Measurements from ENCODE around the gene PHF3.

The PHF3 gene

GRCh38 chr6:63675138-63675537 is 39.5 kb downstream of the PHF3 start:
- Histone ChIP-seq H3K4me1 (ENCODE audit: insufficient read depth, low read length) (peaks cover 26% of the 10 kb centered on the region; the same call in 1 of the 2 replicates), H3K36me3 (ENCODE audit: insufficient read depth, low read depth, low read length) (peaks cover 7% of the 10 kb centered on the region), H3K27ac (ENCODE audit: low read length) (no peak overlapping the region), H3K27me3 (ENCODE audit: insufficient read depth, low read length) (no peaks in the 10 kb centered on the region), H3K4me3 (ENCODE audit: low read length) (no peak overlapping the region), H3K9ac (ENCODE audit: low read depth, low read length) (no peak overlapping the region), H3K9me3 (ENCODE audit: insufficient read depth, low read depth, low read length) (no peaks in the 10 kb centered on the region)

- no peaks in the 10 kb centered on the region for H3K27me3 ChIP-seq (ENCODE audit: insufficient read depth, low read length)
- no peak overlapping the region for H3K4me3 ChIP-seq (ENCODE audit: low read length)
- peaks cover 11% of the 10 kb centered on the region for H3K36me3 ChIP-seq (ENCODE audit: insufficient read depth, low read depth, low read length)
- no peak overlapping the region for H3K27ac ChIP-seq (ENCODE audit: low read length)
- H3K4me1 ChIP-seq (ENCODE audit: insufficient read depth, low read length): peaks cover 26% of the 10 kb centered on the region; the same call in 1 of the 2 replicates
- no peak overlapping the region for H3K9ac ChIP-seq (ENCODE audit: low read depth, low read length)
- no peaks in the 10 kb centered on the region for H3K9me3 ChIP-seq (ENCODE audit: insufficient read depth, low read depth, low read length)
These were observed 41.0 kb downstream of the PHF3 start for GRCh38 chr6:63676412-63677114.

DNA sequence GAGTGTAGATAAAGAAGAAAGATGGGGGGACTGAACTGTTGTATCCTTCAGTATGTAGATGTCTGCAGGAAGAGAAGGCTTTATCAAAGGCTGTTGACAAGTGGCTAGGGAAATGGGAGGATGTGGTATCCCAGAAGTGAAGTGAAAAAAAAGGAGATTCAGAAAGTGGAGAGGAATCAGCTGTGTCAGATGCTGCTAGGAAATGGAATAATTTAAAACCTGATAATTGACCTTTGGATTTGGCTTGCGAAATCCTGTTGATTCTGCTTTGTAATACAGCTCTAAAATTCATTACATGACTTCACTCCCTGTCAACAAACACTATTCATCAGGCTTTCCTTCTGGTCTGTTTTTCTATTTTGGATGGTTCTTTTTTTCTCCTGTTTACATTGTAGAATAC is 41.7 kb downstream of the PHF3 start:
- Histone ChIP-seq H3K27ac (ENCODE audit: low read length) (no peak overlapping the region), H3K4me3 (ENCODE audit: low read length) (no peak overlapping the region), H3K4me1 (ENCODE audit: insufficient read depth, low read length) (peaks cover 26% of the 10 kb centered on the region; the same call in 1 of the 2 replicates), H3K36me3 (ENCODE audit: insufficient read depth, low read depth, low read length) (peaks cover 19% of the 10 kb centered on the region), H3K27me3 (ENCODE audit: insufficient read depth, low read length) (no peaks in the 10 kb centered on the region), H3K9me3 (ENCODE audit: insufficient read depth, low read depth, low read length) (no peaks in the 10 kb centered on the region), H3K9ac (ENCODE audit: low read depth, low read length) (no peak overlapping the region)

DNA sequence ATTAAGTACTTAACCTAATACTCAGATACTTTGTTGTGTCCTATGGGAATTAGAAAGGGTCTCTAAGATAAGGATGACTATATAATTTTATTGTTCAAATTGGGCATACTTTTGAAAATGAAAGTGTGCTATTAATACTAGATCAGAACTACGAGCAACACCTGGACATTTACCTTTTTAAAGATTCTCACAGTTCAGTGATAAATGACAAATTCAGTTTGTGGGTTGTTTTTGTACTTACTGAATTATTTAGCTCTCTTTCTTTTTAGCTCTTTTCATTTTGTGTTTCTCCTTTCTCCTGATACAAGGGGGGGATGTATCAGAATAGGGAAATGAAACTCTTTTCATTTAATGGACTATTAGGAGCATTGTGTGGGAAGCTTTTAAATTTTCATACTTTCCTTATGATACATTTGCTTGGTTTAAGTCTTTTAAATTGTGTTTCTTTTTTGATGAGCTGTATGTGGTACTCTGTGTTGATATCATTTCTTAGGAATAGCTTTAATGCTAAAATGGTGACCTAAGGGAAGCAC is 47.5 kb downstream of the PHF3 start:
- Histone ChIP-seq H3K27me3 (ENCODE audit: insufficient read depth, low read length) (no peaks in the 10 kb centered on the region), H3K9ac (ENCODE audit: low read depth, low read length) (no peak overlapping the region), H3K4me3 (ENCODE audit: low read length) (no peak overlapping the region), H3K36me3 (ENCODE audit: insufficient read depth, low read depth, low read length) (peaks cover 53% of the 10 kb centered on the region), H3K4me1 (ENCODE audit: insufficient read depth, low read length) (no peaks in the 10 kb centered on the region), H3K27ac (ENCODE audit: low read length) (no peak overlapping the region), H3K9me3 (ENCODE audit: insufficient read depth, low read depth, low read length) (no peaks in the 10 kb centered on the region)

DNA sequence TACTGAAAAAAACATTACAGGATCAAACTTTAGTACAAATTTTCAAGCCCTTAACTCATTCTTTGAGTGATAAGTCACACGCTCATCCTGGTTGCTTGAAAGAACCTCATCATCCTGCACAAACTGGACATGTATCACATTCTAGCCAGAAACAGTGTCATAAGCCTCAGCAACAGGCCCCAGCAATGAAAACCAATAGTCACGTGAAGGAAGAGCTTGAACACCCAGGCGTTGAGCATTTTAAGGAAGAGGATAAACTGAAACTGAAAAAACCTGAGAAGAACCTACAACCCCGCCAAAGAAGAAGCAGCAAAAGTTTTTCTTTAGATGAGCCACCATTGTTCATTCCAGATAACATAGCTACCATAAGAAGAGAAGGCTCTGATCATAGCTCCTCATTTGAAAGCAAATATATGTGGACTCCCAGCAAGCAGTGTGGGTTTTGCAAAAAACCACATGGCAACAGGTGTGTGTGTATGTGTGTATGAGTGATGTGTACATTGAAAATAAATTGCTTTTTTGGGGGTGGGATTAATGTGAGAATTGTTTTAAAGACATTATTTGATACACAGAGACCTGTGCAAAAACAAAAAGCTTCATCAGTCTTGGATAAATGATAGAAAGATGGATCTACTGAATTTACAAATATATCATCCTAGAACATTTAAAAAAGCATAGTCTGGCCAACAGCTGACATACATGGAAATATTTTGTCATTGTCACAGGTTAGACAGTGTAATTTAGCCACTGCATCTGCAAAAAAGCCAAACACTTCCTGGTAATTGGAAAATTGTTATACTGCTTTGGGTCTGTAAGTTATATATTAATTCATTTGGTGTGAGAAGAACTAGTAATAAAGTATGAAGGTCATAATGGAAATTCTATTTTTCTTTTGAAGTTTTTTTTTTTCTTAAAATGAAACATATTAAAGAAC is 50.1 kb downstream of the PHF3 start:
- peaks cover 42% of the 10 kb centered on the region for H3K36me3 ChIP-seq (ENCODE audit: insufficient read depth, low read depth, low read length)
- H3K4me3 ChIP-seq (ENCODE audit: low read length): no peak overlapping the region
- H3K9ac ChIP-seq (ENCODE audit: low read depth, low read length): no peak overlapping the region
- no peaks in the 10 kb centered on the region for H3K4me1 ChIP-seq (ENCODE audit: insufficient read depth, low read length)
- H3K27ac ChIP-seq (ENCODE audit: low read length): no peak overlapping the region
- H3K9me3 ChIP-seq (ENCODE audit: insufficient read depth, low read depth, low read length): no peaks in the 10 kb centered on the region
- H3K27me3 ChIP-seq (ENCODE audit: insufficient read depth, low read length): no peaks in the 10 kb centered on the region

DNA sequence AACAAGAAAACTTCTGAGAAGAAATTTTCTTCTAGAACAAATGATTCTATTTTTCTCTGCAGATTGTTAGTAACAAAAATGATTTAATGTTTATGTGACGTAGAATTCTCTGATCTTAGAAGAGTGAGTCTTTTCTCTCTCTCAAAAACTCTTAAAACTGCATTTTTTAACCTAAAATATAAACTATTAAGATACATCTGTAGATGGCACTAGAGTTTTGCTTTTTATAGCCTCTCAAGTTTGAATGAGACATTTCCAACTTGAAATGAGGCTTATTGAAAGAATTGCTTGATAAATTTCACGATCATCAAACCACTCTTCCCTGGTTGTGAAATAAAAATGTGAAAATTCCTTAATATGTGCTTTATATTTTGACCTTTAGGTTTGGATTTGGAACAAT is 53.8 kb downstream of the PHF3 start:
- Histone ChIP-seq H3K4me1 (ENCODE audit: insufficient read depth, low read length) (no peaks in the 10 kb centered on the region), H3K4me3 (ENCODE audit: low read length) (no peak overlapping the region), H3K27me3 (ENCODE audit: insufficient read depth, low read length) (no peaks in the 10 kb centered on the region), H3K27ac (ENCODE audit: low read length) (no peak overlapping the region), H3K9me3 (ENCODE audit: insufficient read depth, low read depth, low read length) (no peaks in the 10 kb centered on the region), H3K9ac (ENCODE audit: low read depth, low read length) (no peak overlapping the region), H3K36me3 (ENCODE audit: insufficient read depth, low read depth, low read length) (peaks cover 34% of the 10 kb centered on the region)

- Histone ChIP-seq H3K36me3 (ENCODE audit: insufficient read depth, low read depth, low read length) (peaks cover 32% of the 10 kb centered on the region), H3K4me1 (ENCODE audit: insufficient read depth, low read length) (no peaks in the 10 kb centered on the region), H3K27ac (ENCODE audit: low read length) (no peak overlapping the region), H3K9ac (ENCODE audit: low read depth, low read length) (no peak overlapping the region), H3K9me3 (ENCODE audit: insufficient read depth, low read depth, low read length) (no peaks in the 10 kb centered on the region), H3K27me3 (ENCODE audit: insufficient read depth, low read length) (no peaks in the 10 kb centered on the region), H3K4me3 (ENCODE audit: low read length) (no peak overlapping the region)
These were observed 54.6 kb downstream of the PHF3 start for GRCh38 chr6:63690221-63690620.

GRCh38 chr6:63705707-63706106 is 70.1 kb downstream of the PHF3 start:
- Histone ChIP-seq H3K36me3 (ENCODE audit: insufficient read depth, low read depth, low read length) (peaks cover 97% of the 10 kb centered on the region), H3K4me1 (ENCODE audit: insufficient read depth, low read length) (no peaks in the 10 kb centered on the region), H3K9me3 (ENCODE audit: insufficient read depth, low read depth, low read length) (no peaks in the 10 kb centered on the region), H3K9ac (ENCODE audit: low read depth, low read length) (no peak overlapping the region), H3K4me3 (ENCODE audit: low read length) (no peak overlapping the region), H3K27ac (ENCODE audit: low read length) (no peak overlapping the region), H3K27me3 (ENCODE audit: insufficient read depth, low read length) (no peaks in the 10 kb centered on the region)

DNA sequence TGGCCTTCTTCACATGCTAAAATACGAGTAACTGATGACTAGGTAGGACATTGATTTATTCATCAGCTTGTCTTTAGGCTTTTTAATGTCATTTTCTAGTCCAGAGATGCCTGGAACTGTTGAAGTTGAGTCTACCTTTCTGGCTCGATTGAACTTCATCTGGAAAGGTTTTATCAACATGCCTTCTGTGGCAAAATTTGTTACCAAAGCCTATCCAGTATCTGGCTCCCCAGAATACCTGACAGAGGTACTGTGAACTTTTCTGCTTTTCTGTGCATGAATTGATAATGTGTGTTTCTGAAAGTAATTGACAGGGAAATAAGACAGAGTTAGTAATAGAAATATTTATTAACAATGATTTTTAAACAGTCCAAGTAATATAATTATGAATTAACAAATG is 71.0 kb downstream of the PHF3 start:
- H3K36me3 ChIP-seq (ENCODE audit: insufficient read depth, low read depth, low read length): peaks cover 97% of the 10 kb centered on the region

GRCh38 chr6:63708631-63709030 is 73.0 kb downstream of the PHF3 start:
- Histone ChIP-seq H3K9ac (ENCODE audit: low read depth, low read length) (no peak overlapping the region), H3K4me1 (ENCODE audit: insufficient read depth, low read length) (no peaks in the 10 kb centered on the region), H3K36me3 (ENCODE audit: insufficient read depth, low read depth, low read length) (peaks cover 98% of the 10 kb centered on the region), H3K9me3 (ENCODE audit: insufficient read depth, low read depth, low read length) (no peaks in the 10 kb centered on the region), H3K27ac (ENCODE audit: low read length) (no peak overlapping the region), H3K27me3 (ENCODE audit: insufficient read depth, low read length) (no peaks in the 10 kb centered on the region), H3K4me3 (ENCODE audit: low read length) (no peak overlapping the region)

More for the DNA sequence above, 71.0 kb downstream of the PHF3 start:
- H3K9ac ChIP-seq (ENCODE audit: low read depth, low read length): no peak overlapping the region
- no peak overlapping the region for H3K4me3 ChIP-seq (ENCODE audit: low read length)
- H3K27me3 ChIP-seq (ENCODE audit: insufficient read depth, low read length): no peaks in the 10 kb centered on the region
- no peak overlapping the region for H3K27ac ChIP-seq (ENCODE audit: low read length)
- no peaks in the 10 kb centered on the region for H3K9me3 ChIP-seq (ENCODE audit: insufficient read depth, low read depth, low read length)
- no peaks in the 10 kb centered on the region for H3K4me1 ChIP-seq (ENCODE audit: insufficient read depth, low read length)

DNA sequence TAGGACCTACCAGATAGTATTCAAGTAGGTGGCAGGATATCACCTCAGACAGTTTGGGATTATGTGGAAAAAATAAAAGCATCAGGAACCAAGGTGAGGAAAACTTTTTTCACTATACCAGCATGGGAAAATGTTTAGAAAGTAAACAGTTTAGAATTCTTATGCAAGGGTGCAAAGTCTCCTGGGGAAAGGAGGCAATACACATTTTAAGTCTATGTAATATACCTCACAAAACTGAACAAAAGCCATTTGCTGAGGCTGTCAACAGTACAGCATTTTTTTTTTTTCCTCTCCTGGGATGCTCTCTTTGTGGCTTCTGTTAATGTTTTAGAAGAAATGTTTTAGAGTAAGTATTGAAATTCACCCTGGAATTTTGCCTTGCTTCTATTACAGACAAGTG is 73.5 kb downstream of the PHF3 start:
- H3K9ac ChIP-seq (ENCODE audit: low read depth, low read length): no peak overlapping the region
- H3K4me1 ChIP-seq (ENCODE audit: insufficient read depth, low read length): no peaks in the 10 kb centered on the region
- no peaks in the 10 kb centered on the region for H3K27me3 ChIP-seq (ENCODE audit: insufficient read depth, low read length)
- peaks cover 98% of the 10 kb centered on the region for H3K36me3 ChIP-seq (ENCODE audit: insufficient read depth, low read depth, low read length)
- no peak overlapping the region for H3K27ac ChIP-seq (ENCODE audit: low read length)
- no peaks in the 10 kb centered on the region for H3K9me3 ChIP-seq (ENCODE audit: insufficient read depth, low read depth, low read length)
- H3K4me3 ChIP-seq (ENCODE audit: low read length): no peak overlapping the region

Data from iPS-20b (cell line).